H4 (cell line): ENCODE results near the gene MBD3L1. TPM values are rescaled to one million over a fixed set of nuclear protein-coding genes. Genes with fewer than 3 reads are reported as not detected.
A peak's percentile ranks its signal among the peaks of the same experiment; 100 is the strongest.

ENCODE experiments used
- DNase-seq: peaks from one replicate; pipeline ENCODE4 v3.0.0-alpha.2; 2015; ENCODE audit warnings: low spot score
- total RNA-seq: library from RNA; depleted of rRNA; stranded (reverse); fragments of >200 nt; shearing (Covaris generic); gene quantifications from 2 replicates; pipeline ENCODE4 v1.2.3, GENCODE V29; 2014; rRNA removed

Gene MBD3L1
- total RNA-seq: not detected in 2 replicates

DNA sequence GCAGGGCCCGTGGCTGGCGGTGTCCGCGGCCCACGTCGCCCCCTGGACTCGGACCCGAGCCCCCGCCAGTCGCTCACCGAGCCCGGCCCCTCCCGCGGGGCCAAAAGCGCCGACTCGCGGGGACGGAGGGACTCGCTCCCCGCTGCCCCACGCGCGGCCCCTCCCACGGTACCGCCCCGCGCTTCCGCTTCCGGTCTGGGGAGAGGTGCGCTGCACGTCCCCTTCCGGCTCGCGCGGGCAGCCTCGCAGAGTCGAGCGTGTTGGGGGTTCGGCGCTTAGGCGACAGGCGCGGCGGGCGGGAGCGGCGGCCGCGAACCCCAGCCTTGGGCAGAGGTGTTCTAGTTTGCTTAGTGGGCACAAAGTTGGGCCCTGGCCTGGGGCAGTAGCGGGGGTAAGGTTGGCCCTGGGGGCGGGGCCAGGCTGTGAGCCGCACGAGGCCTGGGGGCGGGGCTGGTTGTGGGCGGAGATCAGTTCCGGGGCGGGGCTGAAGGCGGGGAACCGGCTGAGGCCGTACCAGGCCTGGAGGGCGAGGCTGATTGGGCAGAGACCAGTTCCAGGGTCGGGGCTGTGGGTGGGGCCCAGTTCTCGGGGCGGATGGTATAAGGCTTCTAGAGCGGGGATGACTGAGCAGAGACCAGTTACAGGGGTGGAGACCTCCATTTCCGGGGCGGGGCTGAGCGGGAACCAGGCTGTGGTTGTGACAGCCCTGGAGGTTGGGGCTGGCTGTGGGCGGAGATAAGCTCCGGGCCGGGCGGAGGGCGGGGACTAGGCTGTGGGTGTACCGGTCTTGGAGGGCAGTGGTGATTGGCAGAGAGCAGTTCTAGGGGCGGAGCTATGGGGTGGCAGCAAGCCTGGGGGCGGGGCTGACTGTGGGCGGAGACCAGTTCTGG, at the start of gene MBD3L1, which contains the start of gene ZNF558:
Gene MBD3L1, plus strand, starts transcription at position 246 of the 890 bp plus-strand sequence. CDS start 10,302 bp downstream, outside the sequence.
Gene ZNF558, minus strand, starts transcription at position 173 of the 890 bp plus-strand sequence. CDS start 9,645 bp downstream, outside the sequence.
- peak; percentile 99 for DNase-seq

- DNase-seq: no peak
Observed at GRCh38 chr19:8794823-8795222, 37.4 kb upstream of the MBD3L1 start.

- DNase-seq: no peak
Observed at GRCh38 chr19:8806661-8807060, 25.5 kb upstream of the MBD3L1 start.

DNA sequence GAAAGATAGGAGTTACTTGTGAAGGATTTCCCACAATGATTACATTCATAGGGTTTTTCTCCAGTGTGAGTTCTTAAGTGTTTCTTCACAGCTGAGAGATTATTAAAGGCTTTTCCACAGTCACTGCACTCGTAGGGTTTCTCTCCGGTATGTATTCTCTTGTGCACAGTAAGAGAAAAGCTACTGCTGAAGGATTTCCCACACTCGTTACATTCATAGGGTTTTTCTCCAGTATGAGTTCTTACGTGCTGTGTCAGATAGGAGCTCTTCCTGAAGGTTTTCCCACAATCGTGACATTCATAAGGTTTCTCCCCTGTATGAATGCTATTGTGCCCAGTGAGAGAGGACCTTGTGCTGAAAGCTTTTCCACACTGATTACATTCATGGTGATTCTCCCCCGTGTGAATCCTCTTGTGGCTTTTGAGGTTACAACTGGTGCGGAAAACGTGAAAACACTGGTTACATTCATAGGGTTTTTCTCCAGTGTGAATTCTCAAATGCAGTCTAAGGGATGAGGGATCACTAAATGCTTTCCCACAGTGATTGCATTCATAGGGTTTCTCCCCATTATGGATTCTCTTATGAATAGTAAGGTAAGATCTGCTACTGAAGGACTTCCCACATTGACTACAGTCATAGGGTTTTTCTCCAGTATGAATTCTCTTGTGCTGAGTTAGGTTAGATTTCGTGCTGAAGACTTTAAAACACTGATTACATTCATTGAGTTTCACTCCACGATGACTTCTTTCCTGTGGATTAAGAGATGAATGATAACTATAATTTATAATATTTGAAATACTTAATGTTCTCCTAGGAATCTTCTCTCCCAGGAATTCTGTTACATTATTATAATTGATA, 20.6 kb upstream of the MBD3L1 start:
- no peak for DNase-seq

GRCh38 chr19:8814176-8814575, 18.0 kb upstream of the MBD3L1 start:
- no peak for DNase-seq

DNA sequence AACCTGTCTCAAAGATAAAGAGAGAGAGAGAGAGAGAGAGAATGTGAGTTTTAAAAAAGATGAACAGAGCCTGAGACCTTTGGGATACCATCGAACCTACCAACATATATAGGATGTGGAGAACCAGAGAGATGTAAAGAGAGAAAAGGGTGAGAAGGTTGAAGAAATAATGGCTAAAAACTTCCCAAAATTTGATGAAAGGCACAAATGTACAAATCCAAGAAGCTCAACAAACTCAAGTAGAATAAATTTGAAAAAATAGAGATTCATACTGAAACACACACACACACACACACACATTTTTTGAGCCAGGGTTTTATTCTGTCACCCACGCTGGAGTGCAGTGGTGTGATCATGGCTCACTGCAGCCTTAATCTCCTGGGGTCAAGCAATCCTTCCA, 16.4 kb upstream of the MBD3L1 start:
- no peak for DNase-seq

GRCh38 chr19:8820234-8820633, 11.9 kb upstream of the MBD3L1 start:
- DNase-seq: no peak

DNA sequence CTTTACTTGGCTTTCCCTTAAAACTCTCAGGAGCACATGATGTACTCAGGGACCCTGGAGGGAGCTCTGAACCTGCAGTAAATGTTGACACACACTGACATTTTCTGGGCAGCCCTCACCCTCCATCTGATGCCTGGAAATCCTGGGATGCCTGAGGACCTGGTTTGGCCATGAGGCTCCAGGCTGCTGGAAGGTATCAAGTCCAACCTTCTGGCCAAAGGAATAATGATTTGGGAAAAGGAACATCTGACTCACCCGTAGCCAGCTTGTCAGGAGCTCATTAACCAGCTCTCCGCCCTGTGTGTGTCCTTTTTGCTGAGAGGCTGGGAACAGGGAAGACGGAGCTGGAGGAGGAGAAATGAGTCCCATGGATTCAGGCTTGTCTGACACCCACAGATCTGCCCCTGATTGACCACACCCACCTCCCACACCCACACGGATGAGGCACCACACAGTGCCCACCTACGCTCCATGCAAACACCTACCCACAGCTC, 10.4 kb upstream of the MBD3L1 start:
- DNase-seq: no peak

GRCh38 chr19:8826371-8826770, 5.8 kb upstream of the MBD3L1 start:
- DNase-seq: no peak

- no peak for DNase-seq
Observed at GRCh38 chr19:8827277-8827676, 4.9 kb upstream of the MBD3L1 start.

GRCh38 chr19:8831373-8831772, 804 bp upstream of the MBD3L1 start:
- DNase-seq: no peak

GRCh38 chr19:8831832-8832131, 395 bp upstream of the MBD3L1 start:
- DNase-seq: no peak

DNA sequence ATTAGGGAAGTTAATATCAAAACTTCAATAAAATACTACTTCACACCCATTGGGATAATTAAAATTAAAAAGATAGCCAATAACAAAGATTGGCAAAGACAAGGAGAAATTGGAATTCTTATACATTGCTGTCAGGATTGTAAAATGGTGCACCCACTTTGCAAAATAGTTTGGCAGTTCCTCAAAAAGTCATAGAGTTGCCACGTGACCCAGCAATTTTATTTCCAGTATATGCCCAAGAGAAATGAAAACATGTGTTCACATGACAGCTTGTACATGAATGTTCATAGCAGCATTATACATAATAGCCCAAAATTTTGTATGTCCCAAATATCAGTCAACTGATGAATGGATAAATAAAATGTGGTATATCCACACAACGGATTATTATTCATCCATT, 3.3 kb downstream of the MBD3L1 start:
- no peak for DNase-seq

DNA sequence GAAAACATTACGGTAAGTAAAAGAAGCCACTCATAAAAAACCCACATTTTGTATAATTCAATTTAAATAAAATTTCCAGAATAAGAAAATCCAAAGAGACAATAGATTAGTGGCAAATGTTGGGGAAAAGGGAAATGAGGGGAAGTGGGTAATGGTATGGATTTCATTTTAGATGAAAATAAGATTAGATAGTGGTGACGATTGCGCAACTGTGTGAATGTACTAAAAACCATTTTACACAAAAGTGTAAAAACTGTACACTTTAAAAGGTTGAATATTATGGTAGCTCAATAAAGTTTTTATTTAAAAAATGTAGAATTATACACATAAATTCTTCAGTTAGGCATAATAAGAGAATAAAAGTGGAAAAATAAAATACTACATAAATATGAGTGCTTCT, 3.7 kb downstream of the MBD3L1 start:
- DNase-seq: no peak

DNA sequence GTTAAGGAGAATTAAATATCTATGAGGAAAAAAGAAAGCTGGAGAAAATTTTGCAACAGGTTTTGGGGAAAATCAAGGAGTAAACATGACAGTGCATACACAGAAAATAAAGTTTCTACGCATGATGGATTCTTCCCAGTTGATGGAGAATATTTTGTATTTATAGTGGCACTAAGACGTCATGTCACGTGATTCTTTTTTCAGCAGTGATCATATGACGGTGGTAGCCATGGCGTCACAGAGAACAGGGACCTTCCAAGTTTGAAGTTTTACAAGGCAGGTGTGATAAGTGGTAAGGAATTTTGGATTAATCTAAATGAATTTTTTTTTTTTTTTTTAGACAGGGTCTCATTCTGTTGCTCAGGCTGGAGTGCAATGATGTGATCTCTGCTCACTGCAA, 8.5 kb downstream of the MBD3L1 start:
- no peak for DNase-seq

DNA sequence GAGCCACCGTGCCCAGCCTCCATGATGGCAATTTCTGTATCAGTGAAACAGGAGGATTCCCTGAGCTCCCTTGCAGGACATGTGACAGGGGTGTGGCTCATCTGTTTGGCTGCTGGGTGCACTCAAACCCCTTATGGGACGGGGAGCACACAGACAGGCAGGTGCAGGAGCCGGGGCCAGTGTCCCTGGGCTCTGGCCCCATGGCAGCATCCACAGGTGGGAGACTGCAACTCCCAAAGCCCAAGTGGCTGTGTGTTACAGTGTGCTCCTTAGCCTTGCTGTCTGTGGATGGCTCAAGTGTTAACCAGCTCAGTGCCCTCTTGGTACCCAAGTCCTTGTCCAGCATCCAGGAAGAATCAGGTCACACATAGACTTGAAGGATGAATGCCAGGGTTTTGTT, 14.6 kb downstream of the MBD3L1 start:
- DNase-seq: no peak

GRCh38 chr19:8849232-8849631, 17.1 kb downstream of the MBD3L1 start:
- DNase-seq: no peak

DNA sequence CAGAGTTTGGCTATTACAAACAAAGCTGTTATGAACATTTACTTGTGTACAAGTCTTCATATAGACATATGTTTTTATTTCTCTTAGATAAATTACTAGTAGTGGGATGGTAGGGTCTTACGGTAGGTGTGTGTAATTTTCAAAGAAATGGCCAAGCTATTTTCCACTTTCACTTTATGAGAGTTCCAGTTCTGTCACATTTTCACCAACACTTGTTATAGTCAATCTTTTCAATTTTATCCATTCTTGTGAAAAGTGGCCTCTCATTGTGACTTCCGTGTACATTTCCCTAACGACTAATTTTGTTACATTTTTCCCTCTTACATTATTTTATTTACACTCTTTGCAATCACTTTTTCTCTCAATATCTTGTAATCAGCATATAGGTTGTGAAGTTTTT, 18.3 kb downstream of the MBD3L1 start:
- no peak for DNase-seq

- DNase-seq: no peak
Observed at GRCh38 chr19:8858260-8858659, 26.1 kb downstream of the MBD3L1 start.

DNA sequence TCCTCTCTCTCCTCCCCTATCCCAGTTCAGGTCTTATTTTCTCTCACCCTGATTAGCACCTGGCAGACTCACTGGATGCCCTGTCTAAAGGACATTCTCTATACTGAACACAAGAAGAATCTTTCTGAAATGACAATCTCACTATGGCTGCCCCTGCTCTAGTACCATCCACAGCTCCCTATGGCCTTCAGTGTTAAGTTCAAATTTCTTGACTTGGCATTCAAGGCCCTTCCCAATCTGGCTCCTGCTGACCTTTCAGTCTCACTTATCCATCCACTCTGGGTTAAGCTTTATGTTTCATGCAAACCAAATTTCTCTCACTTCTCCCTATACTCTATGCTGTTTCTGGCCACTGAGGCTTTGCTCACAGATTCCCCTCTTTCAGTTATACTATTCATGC, 34.2 kb downstream of the MBD3L1 start:
- no peak for DNase-seq

DNA sequence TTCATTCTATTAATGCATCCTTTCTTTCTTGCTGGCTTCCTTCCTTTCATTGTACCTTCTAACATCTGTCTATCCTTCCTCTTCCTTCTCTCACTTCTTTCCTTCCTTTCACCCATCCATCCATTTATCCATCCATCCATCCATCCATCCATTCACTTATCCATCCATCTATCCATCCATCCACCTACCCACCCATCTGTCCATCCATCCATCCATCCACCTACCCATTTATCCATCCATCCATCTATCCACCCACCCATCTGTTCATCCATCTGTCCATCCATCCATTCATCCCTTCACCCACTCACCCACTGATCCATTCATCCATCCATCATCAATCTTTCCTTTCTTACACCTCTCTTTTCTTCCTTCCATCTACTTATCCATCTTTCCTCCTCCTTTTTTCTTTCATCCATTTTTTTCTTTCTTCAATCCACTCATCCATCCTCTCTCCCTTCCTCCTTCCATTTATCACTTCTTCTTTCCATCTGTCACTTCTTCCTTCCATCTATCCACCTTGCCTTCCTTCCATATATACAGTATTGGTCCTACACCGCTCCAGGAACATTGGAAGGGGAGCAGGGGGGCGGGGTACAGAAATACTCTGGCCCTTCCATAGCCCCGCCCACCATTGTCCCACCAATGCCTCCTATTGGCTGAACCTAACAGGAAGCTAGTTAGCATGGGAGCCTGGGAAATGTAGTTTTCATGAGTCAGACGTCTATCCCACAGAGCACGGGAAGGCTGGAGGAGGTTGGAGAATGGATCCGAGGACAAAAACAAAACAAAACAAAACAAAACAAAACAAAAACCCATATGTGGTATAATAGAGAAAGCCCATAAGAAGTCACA, 45.9 kb downstream of the MBD3L1 start:
- no peak for DNase-seq
